Naive thymus-derived CD4-positive, alpha-beta T cell (primary cell): ENCODE measurements around the gene RBMS1. TPM values are rescaled to one million over a fixed set of nuclear protein-coding genes. Genes with fewer than 3 reads are reported as not detected.

Source experiments
- ATAC-seq: fragments of 150-1000 bp; cut with Tn5 transposase; 2 replicates; pipeline ENCODE4 v1.10.0; 2021; ENCODE audit warnings: mild to moderate bottlenecking, moderate library complexity
- CTCF ChIA-PET: fragments of 350-600 bp; sonication (Branson Sonifier 250); formaldehyde crosslinking; loops from one replicate; lab custom pipeline; 2021; ENCODE audit warnings: antibody characterized with exemption; lab: Charles Lee
- POLR2A ChIA-PET: fragments of 350-600 bp; sonication (Branson Sonifier 250); formaldehyde crosslinking; loops from one replicate; lab custom pipeline; 2021; ENCODE audit warnings: antibody characterized with exemption, inconsistent platforms; lab: Charles Lee
- DNase-seq, 9 donors: peaks; one replicate each; pipeline versions ENCODE4 v3.0.0 to v3.0.0-alpha.2; 2020 to 2022; ENCODE audit warnings: mixed read lengths in 1 of 9
- H3K27ac ChIP-seq: one replicate; pipeline ENCODE4 v1.7.0; 2013; ENCODE audit warnings: mild to moderate bottlenecking, low read depth, low read length, moderate library complexity
- H3K27me3 ChIP-seq, 2 donors: one replicate each; pipeline ENCODE4 v1.7.0; 2013; ENCODE audit warnings: low read length in 2 of 2, mild to moderate bottlenecking in 2 of 2, moderate library complexity in 2 of 2; ENCODE audit not compliant: control insufficient read depth in 2 of 2, insufficient read depth in 2 of 2
- H3K36me3 ChIP-seq, 3 experiments: 1 replicate in 2 of 3; 2 replicates in 1 of 3; pipeline ENCODE4 v1.7.0; 2013; ENCODE audit warnings: low read length in 3 of 3, mild to moderate bottlenecking in 3 of 3, moderate library complexity in 1 of 3; ENCODE audit not compliant: insufficient read depth in 3 of 3, control insufficient read depth in 2 of 3
- H3K4me1 ChIP-seq, 2 donors: one replicate each; pipeline ENCODE4 v1.7.0; 2013; ENCODE audit warnings: low read length in 2 of 2, mild to moderate bottlenecking in 2 of 2, moderate library complexity in 1 of 2; ENCODE audit not compliant: control insufficient read depth in 2 of 2, insufficient read depth in 2 of 2
- H3K4me3 ChIP-seq: 2 replicates; pipeline ENCODE4 v1.7.0; 2013; ENCODE audit warnings: mild to moderate bottlenecking, low read length
- H3K9me3 ChIP-seq, 3 experiments: 1 replicate in 2 of 3; 2 replicates in 1 of 3; pipeline ENCODE4 v1.7.0; 2013; ENCODE audit warnings: low read length in 3 of 3; ENCODE audit not compliant: control insufficient read depth in 2 of 3
- H3K27ac Mint-ChIP-seq, 9 donors: one replicate each; pipeline ENCODE4 v1.8.0; 2020 to 2022; ENCODE audit warnings: mixed read lengths in 9 of 9, mild to moderate bottlenecking in 8 of 9, moderate library complexity in 5 of 9, inconsistent platforms in 2 of 9
- H3K27me3 Mint-ChIP-seq, 5 donors: one replicate each; pipeline ENCODE4 v1.8.0; 2021 to 2022; ENCODE audit warnings: mixed read lengths in 5 of 5, mild to moderate bottlenecking in 1 of 5
- H3K36me3 Mint-ChIP-seq, 5 donors: one replicate each; pipeline ENCODE4 v1.8.0; 2020 to 2022; ENCODE audit warnings: mixed read lengths in 5 of 5, mild to moderate bottlenecking in 3 of 5, inconsistent platforms in 1 of 5
- H3K4me1 Mint-ChIP-seq, 7 donors: one replicate each; pipeline ENCODE4 v1.8.0; 2020 to 2022; ENCODE audit warnings: mixed read lengths in 7 of 7, mild to moderate bottlenecking in 3 of 7, inconsistent platforms in 1 of 7
- H3K4me3 Mint-ChIP-seq, 10 donors: one replicate each; pipeline ENCODE4 v1.8.0; 2020 to 2022; ENCODE audit warnings: mild to moderate bottlenecking in 10 of 10, mixed read lengths in 10 of 10, moderate library complexity in 6 of 10, inconsistent platforms in 2 of 10
- H3K9me3 Mint-ChIP-seq, 11 donors: one replicate each; pipeline ENCODE4 v1.8.0; 2020 to 2022; ENCODE audit warnings: mixed read lengths in 11 of 11, mild to moderate bottlenecking in 4 of 11, inconsistent platforms in 1 of 11, moderate library complexity in 1 of 11
- intact Hi-C, 2 donors: fragments of 100-400 bp; cut with micrococcal nuclease; formaldehyde crosslinking; loops; one replicate each; pipeline ENCODE4 v1.15.1; 2023
- polyA plus RNA-seq, 2 donors: library from polyadenylated mRNA; unstranded; fragments of 300-500 nt; fragmentation: Illumina TruSeq; gene quantifications; one replicate each; pipeline ENCODE4 v1.2.3, GENCODE V29; 2021
- total RNA-seq, 6 experiments: library from RNA in 5 of 6; stranded (reverse) in 5 of 6; gene quantifications; 1 replicate in 5 of 6; 2 replicates in 1 of 6; pipeline ENCODE4 v1.2.3 and lab custom pipeline; 2021 to 2026

The RBMS1 gene
- total and polyA plus RNA-seq, 7 experiments from 2014 or later, result 74.4 to 137 (median 119) TPM

- Mint-ChIP-seq H3K36me3 (peaks cover 3 to 29% (median 24%) of the 10 kb centered on the region in 5 donors), H3K27me3 (no peaks in the 10 kb centered on the region), H3K4me3 (no peak overlapping the region), H3K4me1 (peaks cover 26 to 94% (median 80%) of the 10 kb centered on the region in 7 donors), H3K27ac (peak overlapping the region in 8 of 9 donors; percentile 16 to 88 (median 64)), H3K9me3 (peaks cover 0 to 15% (median 6%) of the 10 kb centered on the region in 11 donors)
- no peaks in the 10 kb centered on the region for H3K36me3 ChIP-seq
- POLR2A ChIA-PET, result interaction anchor here (6.1 kb wide), 1 partner anchor 25 kb away, joined by 57 read pairs; no protein-coding TSS in a partner anchor
- no peaks in the 10 kb centered on the region for H3K27me3 ChIP-seq
- H3K27ac ChIP-seq, result no peak overlapping the region
- H3K9me3 ChIP-seq, result peaks cover 0 to 7% (median 5%) of the 10 kb centered on the region in 3 experiments
- no peak for ATAC-seq
- no peak overlapping the region for H3K4me3 ChIP-seq
- intact Hi-C loops, result loop anchor here in 1 of 2 donors (5.0 kb wide), 2 partner anchors 176 to 236 kb away; no protein-coding TSS in a partner anchor
- no peak for DNase-seq
- H3K4me1 ChIP-seq, result peaks cover 26 to 37% of the 10 kb centered on the region in 2 donors
- CTCF ChIA-PET, result no interaction called here
Measured at GRCh38 chr2:160431441-160431840, 62.2 kb downstream of the RBMS1 start.

- Mint-ChIP-seq H3K4me3 (peak overlapping the region in 2 of 10 donors; percentile 11 to 44), H3K9me3 (peaks cover 0 to 15% (median 6%) of the 10 kb centered on the region in 11 donors), H3K4me1 (peaks cover 32 to 94% (median 79%) of the 10 kb centered on the region in 7 donors), H3K27ac (peak overlapping the region in 8 of 9 donors; percentile 86 to 93 (median 90)), H3K36me3 (peaks cover 3 to 32% (median 24%) of the 10 kb centered on the region in 5 donors), H3K27me3 (no peaks in the 10 kb centered on the region)
- ChIA-PET CTCF (interaction anchor here (0.6 to 2.7 kb wide), 13 partner anchors 12 to 374 kb away, joined by 3 to 8 read pairs (median 4); no protein-coding TSS in a partner anchor), POLR2A (interaction anchor here (0.8 to 6.1 kb wide), 5 partner anchors 24 to 221 kb away, joined by 3 to 57 read pairs (median 4); no protein-coding TSS in a partner anchor)
- DNase-seq (no peak), ATAC-seq (no peak)
- H3K27ac ChIP-seq, result peak overlapping the region; percentile 69
- H3K9me3 ChIP-seq, result peaks cover 0 to 7% (median 5%) of the 10 kb centered on the region in 3 experiments
- H3K27me3 ChIP-seq, result no peaks in the 10 kb centered on the region
- peaks cover 33 to 35% of the 10 kb centered on the region in 2 donors for H3K4me1 ChIP-seq
- H3K36me3 ChIP-seq, result no peaks in the 10 kb centered on the region
- intact Hi-C loops, result loop anchor here in 1 of 2 donors (5.0 kb wide), 2 partner anchors 177 to 237 kb away; no protein-coding TSS in a partner anchor
- no peak overlapping the region for H3K4me3 ChIP-seq
Measured at GRCh38 chr2:160430001-160430344, 63.6 kb downstream of the RBMS1 start.

GRCh38 chr2:160429248-160430000 lies 64.2 kb downstream of the RBMS1 start:
- POLR2A ChIA-PET, result interaction anchor here (0.5 to 6.1 kb wide), 12 partner anchors 12 to 222 kb away, joined by 3 to 57 read pairs (median 4); no protein-coding TSS in a partner anchor
- intact Hi-C loops, result loop anchor here (1.0 to 5.0 kb wide), 10 partner anchors 9 to 563 kb away; no protein-coding TSS in a partner anchor
- Histone ChIP-seq H3K4me3 (no peak overlapping the region), H3K27me3 (no peaks in the 10 kb centered on the region), H3K9me3 (peaks cover 0 to 7% (median 5%) of the 10 kb centered on the region in 3 experiments), H3K36me3 (no peaks in the 10 kb centered on the region), H3K4me1 (peaks cover 33 to 35% of the 10 kb centered on the region in 2 donors), H3K27ac (peak overlapping the region; percentile 69)
- Mint-ChIP-seq H3K4me1 (peaks cover 32 to 91% (median 74%) of the 10 kb centered on the region in 7 donors), H3K27me3 (no peaks in the 10 kb centered on the region), H3K9me3 (peaks cover 0 to 15% (median 6%) of the 10 kb centered on the region in 11 donors), H3K4me3 (peak overlapping the region in 6 of 10 donors; percentile 7 to 94 (median 30)), H3K27ac (peak overlapping the region; percentile 51 to 93 (median 89)), H3K36me3 (peaks cover 3 to 32% (median 24%) of the 10 kb centered on the region in 5 donors)
- DNase-seq, result peak in 6 of 9 donors; percentile 44 to 67 (median 58)
- CTCF ChIA-PET, result interaction anchor here (0.6 to 2.7 kb wide), 18 partner anchors 12 to 375 kb away, joined by 3 to 15 read pairs (median 4); no protein-coding TSS in a partner anchor
- ATAC-seq, result peak; percentile 70

- H3K36me3 Mint-ChIP-seq, result peaks cover 7 to 37% (median 26%) of the 10 kb centered on the region in 5 donors
- peaks cover 0 to 15% (median 6%) of the 10 kb centered on the region in 11 donors for H3K9me3 Mint-ChIP-seq
- peak overlapping the region; percentile 64 to 92 (median 91) for H3K27ac Mint-ChIP-seq
- DNase-seq (no peak), ATAC-seq (peak; percentile 11)
- intact Hi-C loops, result loop anchor here (1.0 to 5.0 kb wide), 9 partner anchors 10 to 564 kb away; no protein-coding TSS in a partner anchor
- peak overlapping the region; percentile 58 to 94 (median 78) for H3K4me3 Mint-ChIP-seq
- no peaks in the 10 kb centered on the region for H3K27me3 ChIP-seq
- H3K4me1 ChIP-seq, result peaks cover 33 to 34% of the 10 kb centered on the region in 2 donors
- no peaks in the 10 kb centered on the region for H3K36me3 ChIP-seq
- peaks cover 34 to 89% (median 72%) of the 10 kb centered on the region in 7 donors for H3K4me1 Mint-ChIP-seq
- ChIA-PET POLR2A (interaction anchor here (0.9 to 6.1 kb wide), 11 partner anchors 9 to 65 kb away, joined by 3 to 57 read pairs (median 7); no protein-coding TSS in a partner anchor), CTCF (interaction anchor here (0.7 to 2.7 kb wide), 9 partner anchors 9 to 75 kb away, joined by 3 to 15 read pairs (median 4); no protein-coding TSS in a partner anchor)
- H3K27me3 Mint-ChIP-seq, result no peaks in the 10 kb centered on the region
- peaks cover 0 to 7% (median 5%) of the 10 kb centered on the region in 3 experiments for H3K9me3 ChIP-seq
- peak overlapping the region; percentile 17 for H3K4me3 ChIP-seq
- H3K27ac ChIP-seq, result peak overlapping the region; percentile 69
Measured at GRCh38 chr2:160428405-160428763, 65.2 kb downstream of the RBMS1 start.

- H3K4me3 ChIP-seq, result peak overlapping the region; percentile 15
- H3K27ac ChIP-seq, result peak overlapping the region; percentile 69
- peak overlapping the region; percentile 64 to 92 (median 91) for H3K27ac Mint-ChIP-seq
- H3K9me3 Mint-ChIP-seq, result peaks cover 0 to 15% (median 6%) of the 10 kb centered on the region in 11 donors
- DNase-seq (peak in 7 of 9 donors; percentile 54 to 77 (median 75)), ATAC-seq (peak; percentile 88)
- intact Hi-C loops, result loop anchor here (1.0 to 5.0 kb wide), 9 partner anchors 10 to 564 kb away; no protein-coding TSS in a partner anchor
- H3K4me1 Mint-ChIP-seq, result peaks cover 37 to 91% (median 77%) of the 10 kb centered on the region in 7 donors
- peaks cover 0 to 7% (median 5%) of the 10 kb centered on the region in 3 experiments for H3K9me3 ChIP-seq
- H3K27me3 ChIP-seq, result no peaks in the 10 kb centered on the region
- peaks cover 31 to 33% of the 10 kb centered on the region in 2 donors for H3K4me1 ChIP-seq
- peak overlapping the region; percentile 58 to 94 (median 78) for H3K4me3 Mint-ChIP-seq
- ChIA-PET POLR2A (interaction anchor here (0.6 to 6.1 kb wide), 13 partner anchors 8 to 67 kb away, joined by 3 to 57 read pairs (median 5); no protein-coding TSS in a partner anchor), CTCF (interaction anchor here (0.7 to 2.1 kb wide), 6 partner anchors 9 to 47 kb away, joined by 3 to 15 read pairs (median 4); no protein-coding TSS in a partner anchor)
- H3K36me3 Mint-ChIP-seq, result peaks cover 8 to 41% (median 28%) of the 10 kb centered on the region in 5 donors
- no peaks in the 10 kb centered on the region for H3K36me3 ChIP-seq
- H3K27me3 Mint-ChIP-seq, result no peaks in the 10 kb centered on the region
Measured at GRCh38 chr2:160427629-160428404, 65.8 kb downstream of the RBMS1 start.
